Measurements from ENCODE around the gene MT2A. TPM values are rescaled to one million over a fixed set of nuclear protein-coding genes. Genes with fewer than 3 reads are reported as not detected.

MT2A gene
- total and polyA plus RNA-seq, 7 donors = 342 to 11,565 (median 2,887) TPM

- 92 to 94% (median 93%) methylated on average over 2 of the region's 2 CpGs for WGBS, 3 donors
- no peaks in the 10 kb centered on the region for H3K36me3 ChIP-seq (ENCODE audit: insufficient read depth in 1 of 2, low read depth in 1 of 2)
- H3K9me3 ChIP-seq = no peaks in the 10 kb centered on the region
- DNase-seq = no peak
- peaks cover 23% of the 10 kb centered on the region for H3K4me1 ChIP-seq
- no peaks in the 10 kb centered on the region for H3K27me3 ChIP-seq (ENCODE audit: insufficient read depth in 3 of 3, low read length in 2 of 3)
- no peak for TF ChIP-seq CTCF (IDR thresholded peaks at IDR 0.05)
- H3K27ac ChIP-seq = no peak overlapping the region
- ATAC-seq = no peak
- H3K4me3 ChIP-seq = no peak overlapping the region
- intact Hi-C loops (cut with DNase I) = no loop called here
Observed at GRCh38 chr16:56623637-56624036, 15.3 kb downstream of the MT2A start.

- peak within 1 kb of the TSS; percentile 85 for H3K4me3 ChIP-seq
- intact Hi-C loops (cut with DNase I) = no loop called here
- peak; percentile 76 to 87 (median 83) for ATAC-seq
Observed at GRCh38 chr16:56625140-56625942, 17.0 kb downstream of the MT2A start, which contains the start of gene MT1E. Gene MT1E (plus strand): TSS chr16:56625781. CDS start chr16:56625852, 71 bp downstream.

GRCh38 chr16:56625943-56626654 is 17.7 kb downstream of the MT2A start:
- Histone ChIP-seq H3K27ac (peak overlapping the region; percentile 97), H3K27me3 (ENCODE audit: insufficient read depth in 3 of 3, low read length in 2 of 3) (no peaks in the 10 kb centered on the region), H3K4me1 (peaks cover 33% of the 10 kb centered on the region), H3K36me3 (ENCODE audit: insufficient read depth in 1 of 2, low read depth in 1 of 2) (no peaks in the 10 kb centered on the region), H3K4me3 (peak overlapping the region; percentile 85), H3K9me3 (no peaks in the 10 kb centered on the region)
- intact Hi-C loops (cut with DNase I) = no loop called here
- no peak for TF ChIP-seq CTCF (IDR thresholded peaks at IDR 0.05)
- 18 to 23% (median 21%) methylated on average over 13 to 16 of the region's 16 CpGs for WGBS, 3 donors
- ATAC-seq = peak; percentile 62 to 82 (median 78)
- DNase-seq = peak; percentile 80 to 91

More at GRCh38 chr16:56625140-56625942, 17.0 kb downstream of the MT2A start, which contains the start of gene MT1E:
- no peaks in the 10 kb centered on the region for H3K27me3 ChIP-seq (ENCODE audit: insufficient read depth in 3 of 3, low read length in 2 of 3)
- peak; percentile 83 to 89 for DNase-seq
- TF ChIP-seq CTCF (IDR thresholded peaks at IDR 0.05) = no peak
- no peaks in the 10 kb centered on the region for H3K9me3 ChIP-seq
- no peaks in the 10 kb centered on the region for H3K36me3 ChIP-seq (ENCODE audit: insufficient read depth in 1 of 2, low read depth in 1 of 2)
- WGBS, 3 donors = 1% methylated on average over 62 of the region's 62 CpGs
- peak within 1 kb of the TSS; percentile 97 for H3K27ac ChIP-seq
- peaks cover 33% of the 10 kb centered on the region for H3K4me1 ChIP-seq

GRCh38 chr16:56626685-56627084 is 18.3 kb downstream of the MT2A start:
- H3K27me3 ChIP-seq (ENCODE audit: insufficient read depth in 3 of 3, low read length in 2 of 3) = no peaks in the 10 kb centered on the region
- peaks cover 33% of the 10 kb centered on the region for H3K4me1 ChIP-seq
- peak overlapping the region; percentile 85 for H3K4me3 ChIP-seq
- peak overlapping the region; percentile 97 for H3K27ac ChIP-seq
- no peak for DNase-seq
- peak in 3 of 4 donors; percentile 12 to 22 (median 15) for ATAC-seq
- no peaks in the 10 kb centered on the region for H3K9me3 ChIP-seq
- no peak for TF ChIP-seq CTCF (IDR thresholded peaks at IDR 0.05)
- no peaks in the 10 kb centered on the region for H3K36me3 ChIP-seq (ENCODE audit: insufficient read depth in 1 of 2, low read depth in 1 of 2)
- intact Hi-C loops (cut with DNase I) = no loop called here
- 36 to 49% (median 36%) methylated on average over 7 of the region's 7 CpGs for WGBS, 3 donors

Data from psoas muscle (tissue), 8 donors.